Upper lobe of right lung (tissue), 1 donor: ENCODE results near the gene IFNAR1. TPM values are rescaled to one million over a fixed set of nuclear protein-coding genes. Genes with fewer than 3 reads are reported as not detected.
"Not testable (repeated sequence)": the region's sequence is repeated elsewhere in the genome, so short reads cannot be mapped to it uniquely, and the experiment has no call there.

Experiments used
- ATAC-seq: fragments of 200-7000 bp; cut with Tn5 transposase; one replicate; pipeline ENCODE4 v1.9.1; 2020; ENCODE audit warnings: mild to moderate bottlenecking, moderate library complexity
- DNase-seq: peaks from one replicate; pipeline ENCODE4 v3.0.0-alpha.2; 2020
- H3K27ac ChIP-seq: fragments of 200-600 bp; one replicate; pipeline ENCODE4 v1.8.0; 2022
- H3K27me3 ChIP-seq: fragments of 200-600 bp; one replicate; pipeline ENCODE4 v1.8.0; 2022; ENCODE audit warnings: mild to moderate bottlenecking
- H3K36me3 ChIP-seq: fragments of 200-600 bp; one replicate; pipeline ENCODE4 v1.8.0; 2022
- H3K4me1 ChIP-seq: fragments of 200-600 bp; one replicate; pipeline ENCODE4 v1.8.0; 2022
- H3K4me3 ChIP-seq: fragments of 200-600 bp; one replicate; pipeline ENCODE4 v1.8.0; 2022; ENCODE audit warnings: mild to moderate bottlenecking
- H3K9me3 ChIP-seq: fragments of 200-600 bp; one replicate; pipeline ENCODE4 v1.8.0; 2022
- CTCF ChIP-seq: fragments of 200-600 bp; IDR thresholded peaks from one replicate; pipeline ENCODE4 v1.8.0; 2022; ENCODE audit warnings: antibody characterized with exemption
- intact Hi-C: fragments of 100-400 bp; cut with DNase I; formaldehyde crosslinking; loops from one replicate; pipeline ENCODE4 v1.11.0; 2022
- total RNA-seq: library from RNA; stranded (reverse); fragmentation: NEBNext Ultra II Directional; extraction: Animal tissue kit (Norgen Biotek cat#: 25700); gene quantifications from one replicate; pipeline ENCODE4 v1.2.1, GENCODE V29; 2021
- donor health status: DM: no; HTN: yes; CAD: no; lungs with severe emphysema.

IFNAR1 gene
- total RNA-seq, 1 donor from 2014 or later = 72.1 TPM

- Histone ChIP-seq H3K36me3 (peaks cover 18% of the 10 kb centered on the region), H3K27me3 (no peaks in the 10 kb centered on the region), H3K4me3 (peak overlapping the region; percentile 37), H3K9me3 (no peaks in the 10 kb centered on the region), H3K4me1 (peaks cover 17% of the 10 kb centered on the region), H3K27ac (peak overlapping the region; percentile 51)
- TF ChIP-seq CTCF = peak; percentile 84
- intact Hi-C loops = no loop called here
- ATAC-seq (peak; percentile 92), DNase-seq (peak; percentile 90)
These were observed 36.3 kb downstream of the IFNAR1 start for GRCh38 chr21:33360881-33361602.

- DNase-seq (no peak), ATAC-seq (peak; percentile 54)
- Histone ChIP-seq H3K4me1 (peaks cover 17% of the 10 kb centered on the region), H3K27me3 (no peaks in the 10 kb centered on the region), H3K36me3 (peaks cover 10% of the 10 kb centered on the region), H3K9me3 (peaks cover 3% of the 10 kb centered on the region), H3K27ac (peak overlapping the region; percentile 51), H3K4me3 (peak overlapping the region; percentile 37)
- intact Hi-C loops = no loop called here
- no peak for TF ChIP-seq CTCF
These were observed 37.3 kb downstream of the IFNAR1 start for GRCh38 chr21:33362044-33362555.

GRCh38 chr21:33363911-33364609, 39.3 kb downstream of the IFNAR1 start:
- Histone ChIP-seq H3K9me3 (peaks cover 11% of the 10 kb centered on the region), H3K4me1 (peaks cover 17% of the 10 kb centered on the region)
- H3K27ac ChIP-seq, DNase-seq, H3K4me3 ChIP-seq, H3K36me3 ChIP-seq, H3K27me3 ChIP-seq, intact Hi-C loops: not testable (repeated sequence)
- peak; percentile 71 for ATAC-seq

- Histone ChIP-seq H3K27ac (no peak overlapping the region), H3K27me3 (no peaks in the 10 kb centered on the region), H3K36me3 (no peaks in the 10 kb centered on the region), H3K9me3 (peaks cover 11% of the 10 kb centered on the region), H3K4me1 (peaks cover 17% of the 10 kb centered on the region), H3K4me3 (no peak overlapping the region)
- ATAC-seq = no peak
- intact Hi-C loops = no loop called here
- TF ChIP-seq CTCF = no peak
- DNase-seq = no peak
These were observed 40.1 kb downstream of the IFNAR1 start for GRCh38 chr21:33364830-33365229.

GRCh38 chr21:33367309-33367973, 42.7 kb downstream of the IFNAR1 start:
- no peaks in the 10 kb centered on the region for H3K27me3 ChIP-seq
- intact Hi-C loops = no loop called here
- TF ChIP-seq CTCF = no peak
- no peak overlapping the region for H3K4me3 ChIP-seq
- DNase-seq (no peak), ATAC-seq (no peak)
- no peaks in the 10 kb centered on the region for H3K36me3 ChIP-seq
- peaks cover under 1% of the 10 kb centered on the region for H3K4me1 ChIP-seq
- H3K27ac ChIP-seq = no peak overlapping the region
- peaks cover 11% of the 10 kb centered on the region for H3K9me3 ChIP-seq

GRCh38 chr21:33368124-33368523, 43.4 kb downstream of the IFNAR1 start:
- Histone ChIP-seq H3K4me1 (no peaks in the 10 kb centered on the region), H3K36me3 (no peaks in the 10 kb centered on the region), H3K9me3 (peaks cover 11% of the 10 kb centered on the region), H3K27me3 (no peaks in the 10 kb centered on the region), H3K4me3 (no peak overlapping the region), H3K27ac (no peak overlapping the region)
- ATAC-seq (peak; percentile 44), DNase-seq (no peak)
- TF ChIP-seq CTCF = no peak
- intact Hi-C loops = no loop called here
